CD4-positive, alpha-beta T cell (primary cell): ENCODE measurements around the gene CYFIP1. TPM values are rescaled to one million over a fixed set of nuclear protein-coding genes. Genes with fewer than 3 reads are reported as not detected.

ENCODE experiments used
- ATAC-seq: fragments of 200-7000 bp; cut with Tn5 transposase; one replicate; pipeline ENCODE4 v1.10.0; 2022; ENCODE audit warnings: mild to moderate bottlenecking; ENCODE audit not compliant: poor library complexity
- CTCF ChIA-PET: fragments of 350-600 bp; sonication (Branson Sonifier 250); formaldehyde crosslinking; loops from one replicate; lab custom pipeline; 2021; ENCODE audit warnings: antibody characterized with exemption, inconsistent platforms; lab: Charles Lee
- POLR2A ChIA-PET: fragments of 350-600 bp; sonication (Branson Sonifier 250); formaldehyde crosslinking; loops from one replicate; lab custom pipeline; 2021; ENCODE audit warnings: antibody characterized with exemption, inconsistent platforms; lab: Charles Lee
- DNase-seq, 14 experiments: peaks; one replicate each; pipeline ENCODE4 v3.0.0-alpha.2; 2013 to 2020; ENCODE audit warnings: mixed read lengths in 2 of 14
- H3K27ac ChIP-seq, 2 donors: one replicate each; pipeline versions ENCODE4 v1.5.1 to v1.7.0; 2013; ENCODE audit warnings: low read length in 2 of 2, low read depth in 1 of 2, mild to moderate bottlenecking in 1 of 2
- H3K27me3 ChIP-seq, 2 experiments: 1 replicate in 1 of 2; 2 replicates in 1 of 2; pipeline versions ENCODE4 v1.6.1 to v1.7.0; 2013; ENCODE audit warnings: low read length in 2 of 2, control low read depth in 1 of 2, mild to moderate bottlenecking in 1 of 2, moderate library complexity in 1 of 2; ENCODE audit not compliant: insufficient read depth in 2 of 2, control insufficient read depth in 1 of 2
- H3K36me3 ChIP-seq: one replicate; pipeline ENCODE4 v1.6.1; 2013; ENCODE audit warnings: low read length, control low read depth; ENCODE audit not compliant: insufficient read depth
- H3K4me1 ChIP-seq: one replicate; pipeline ENCODE4 v1.6.1; 2013; ENCODE audit warnings: low read length, control low read depth; ENCODE audit not compliant: insufficient read depth
- H3K4me3 ChIP-seq: one replicate; pipeline ENCODE4 v1.5.1; 2013; ENCODE audit warnings: mild to moderate bottlenecking, low read length, moderate library complexity
- H3K9me3 ChIP-seq, 2 experiments: 1 replicate in 1 of 2; 2 replicates in 1 of 2; pipeline versions ENCODE4 v1.6.1 to v1.7.0; 2013; ENCODE audit warnings: low read length in 2 of 2, mild to moderate bottlenecking in 2 of 2, control low read depth in 1 of 2, moderate library complexity in 1 of 2; ENCODE audit not compliant: control insufficient read depth in 1 of 2, insufficient read depth in 1 of 2
- H3K27ac Mint-ChIP-seq: one replicate; pipeline ENCODE4 v1.8.0; 2020; ENCODE audit warnings: mixed read lengths
- H3K27me3 Mint-ChIP-seq: one replicate; pipeline ENCODE4 v1.8.0; 2021; ENCODE audit warnings: mixed read lengths
- H3K36me3 Mint-ChIP-seq: one replicate; pipeline ENCODE4 v1.8.0; 2021; ENCODE audit warnings: low read depth, mixed read lengths
- H3K4me1 Mint-ChIP-seq: one replicate; pipeline ENCODE4 v1.8.0; 2021; ENCODE audit warnings: low read depth, mixed read lengths
- H3K4me3 Mint-ChIP-seq: one replicate; pipeline ENCODE4 v1.8.0; 2020; ENCODE audit warnings: mild to moderate bottlenecking, mixed read lengths
- H3K9me3 Mint-ChIP-seq: one replicate; pipeline ENCODE4 v1.8.0; 2020; ENCODE audit warnings: mixed read lengths
- intact Hi-C, 2 experiments: fragments of 100-400 bp; cut with DNase I in 1 of 2; cut with micrococcal nuclease in 1 of 2; formaldehyde crosslinking; loops; one replicate each; pipeline versions ENCODE4 v1.15.1 to v1.9.0; 2023 to 2025; cut with DNase I, micrococcal nuclease
- total RNA-seq, 174 experiments: library from RNA in 2 of 174; stranded (reverse) in 2 of 174; gene quantifications; one replicate each; pipeline ENCODE4 v1.2.3 and lab custom pipeline; 2021 to 2026
- TF ChIP-seq, protein P1 (sequence below): fragments of 200-600 bp; IDR thresholded peaks from one replicate; pipeline ENCODE4 v1.8.0; 2022; ENCODE audit warnings: antibody characterized with exemption, mild to moderate bottlenecking

The CYFIP1 gene
- total RNA-seq, 2 experiments from 2014 or later: 3.2 to 4.4 TPM

GRCh38 chr15:22846073-22846472, 134.1 kb downstream of the CYFIP1 start:
- ChIA-PET CTCF (no interaction called here), POLR2A (interaction anchor here (0.6 kb wide), 1 partner anchor 26 kb away, joined by 4 read pairs; no protein-coding TSS in a partner anchor)
- peaks cover 81% of the 10 kb centered on the region for H3K36me3 Mint-ChIP-seq
- Histone ChIP-seq H3K4me1 (peaks cover 12% of the 10 kb centered on the region), H3K27ac (no peak overlapping the region), H3K4me3 (no peak overlapping the region), H3K36me3 (peaks cover 54% of the 10 kb centered on the region), H3K27me3 (no peaks in the 10 kb centered on the region), H3K9me3 (no peaks in the 10 kb centered on the region)
- no peak overlapping the region for H3K4me3 Mint-ChIP-seq
- ATAC-seq: no peak
- peaks cover 52% of the 10 kb centered on the region for H3K4me1 Mint-ChIP-seq
- H3K27ac Mint-ChIP-seq: no peak overlapping the region
- intact Hi-C loops: no loop called here
- DNase-seq: no peak
- H3K27me3 Mint-ChIP-seq: no peaks in the 10 kb centered on the region
- no peaks in the 10 kb centered on the region for H3K9me3 Mint-ChIP-seq
- TF ChIP-seq, protein P1, sequence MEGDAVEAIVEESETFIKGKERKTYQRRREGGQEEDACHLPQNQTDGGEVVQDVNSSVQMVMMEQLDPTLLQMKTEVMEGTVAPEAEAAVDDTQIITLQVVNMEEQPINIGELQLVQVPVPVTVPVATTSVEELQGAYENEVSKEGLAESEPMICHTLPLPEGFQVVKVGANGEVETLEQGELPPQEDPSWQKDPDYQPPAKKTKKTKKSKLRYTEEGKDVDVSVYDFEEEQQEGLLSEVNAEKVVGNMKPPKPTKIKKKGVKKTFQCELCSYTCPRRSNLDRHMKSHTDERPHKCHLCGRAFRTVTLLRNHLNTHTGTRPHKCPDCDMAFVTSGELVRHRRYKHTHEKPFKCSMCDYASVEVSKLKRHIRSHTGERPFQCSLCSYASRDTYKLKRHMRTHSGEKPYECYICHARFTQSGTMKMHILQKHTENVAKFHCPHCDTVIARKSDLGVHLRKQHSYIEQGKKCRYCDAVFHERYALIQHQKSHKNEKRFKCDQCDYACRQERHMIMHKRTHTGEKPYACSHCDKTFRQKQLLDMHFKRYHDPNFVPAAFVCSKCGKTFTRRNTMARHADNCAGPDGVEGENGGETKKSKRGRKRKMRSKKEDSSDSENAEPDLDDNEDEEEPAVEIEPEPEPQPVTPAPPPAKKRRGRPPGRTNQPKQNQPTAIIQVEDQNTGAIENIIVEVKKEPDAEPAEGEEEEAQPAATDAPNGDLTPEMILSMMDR: no peak

- no peaks in the 10 kb centered on the region for H3K27me3 ChIP-seq
- H3K36me3 Mint-ChIP-seq: peaks cover 81% of the 10 kb centered on the region
- H3K27ac ChIP-seq: no peak overlapping the region
- POLR2A ChIA-PET: no interaction called here
- no peaks in the 10 kb centered on the region for H3K27me3 Mint-ChIP-seq
- no peak for DNase-seq
- peaks cover 53% of the 10 kb centered on the region for H3K4me1 Mint-ChIP-seq
- H3K4me3 Mint-ChIP-seq: no peak overlapping the region
- ATAC-seq: no peak
- CTCF ChIA-PET: no interaction called here
- peaks cover 15% of the 10 kb centered on the region for H3K4me1 ChIP-seq
- intact Hi-C loops: no loop called here
- TF ChIP-seq, protein P1: no peak
- H3K27ac Mint-ChIP-seq: no peak overlapping the region
- no peaks in the 10 kb centered on the region for H3K9me3 Mint-ChIP-seq
- no peaks in the 10 kb centered on the region for H3K9me3 ChIP-seq
- no peak overlapping the region for H3K4me3 ChIP-seq
- peaks cover 47% of the 10 kb centered on the region for H3K36me3 ChIP-seq
These were observed 134.8 kb downstream of the CYFIP1 start for GRCh38 chr15:22845289-22845900.

- Histone ChIP-seq H3K36me3 (peaks cover 41% of the 10 kb centered on the region), H3K27me3 (no peaks in the 10 kb centered on the region), H3K4me1 (peaks cover 14% of the 10 kb centered on the region), H3K4me3 (no peak overlapping the region), H3K27ac (no peak overlapping the region), H3K9me3 (no peaks in the 10 kb centered on the region)
- Mint-ChIP-seq H3K9me3 (no peaks in the 10 kb centered on the region), H3K4me3 (no peak overlapping the region), H3K27me3 (no peaks in the 10 kb centered on the region), H3K4me1 (peaks cover 55% of the 10 kb centered on the region), H3K36me3 (peaks cover 76% of the 10 kb centered on the region), H3K27ac (no peak overlapping the region)
- ChIA-PET CTCF (no interaction called here), POLR2A (no interaction called here)
- no peak for DNase-seq
- TF ChIP-seq, protein P1: no peak
- intact Hi-C loops: no loop called here
- no peak for ATAC-seq
These were observed 135.5 kb downstream of the CYFIP1 start for GRCh38 chr15:22844421-22845288.
